Fibroblast of upper back skin (primary cell): ENCODE measurements around the gene HDGF.

Experiments used
- DNase-seq: peaks from one replicate; pipeline ENCODE4 v3.0.0-alpha.2; 2013

HDGF gene

DNA sequence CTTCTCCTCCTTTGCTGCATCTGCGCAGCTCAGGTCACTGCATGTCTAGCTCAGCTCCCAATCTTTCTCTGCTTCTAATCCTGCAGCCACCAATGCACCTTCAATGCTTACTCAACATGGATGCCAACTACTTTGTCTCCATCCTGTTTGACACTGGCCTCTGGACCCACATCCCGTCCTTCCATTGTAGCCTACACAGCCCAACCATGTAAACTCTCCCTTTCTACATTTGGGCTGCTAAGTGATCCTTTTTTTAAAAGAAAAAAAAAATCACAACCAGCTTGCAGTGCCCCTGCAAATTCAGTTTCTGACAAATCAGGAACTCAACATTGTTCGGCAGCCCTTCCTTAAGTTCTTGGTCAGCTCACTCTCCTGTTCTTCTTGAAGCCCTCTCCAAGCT lies 36.6 kb downstream of the HDGF start:
- no peak for DNase-seq

DNA sequence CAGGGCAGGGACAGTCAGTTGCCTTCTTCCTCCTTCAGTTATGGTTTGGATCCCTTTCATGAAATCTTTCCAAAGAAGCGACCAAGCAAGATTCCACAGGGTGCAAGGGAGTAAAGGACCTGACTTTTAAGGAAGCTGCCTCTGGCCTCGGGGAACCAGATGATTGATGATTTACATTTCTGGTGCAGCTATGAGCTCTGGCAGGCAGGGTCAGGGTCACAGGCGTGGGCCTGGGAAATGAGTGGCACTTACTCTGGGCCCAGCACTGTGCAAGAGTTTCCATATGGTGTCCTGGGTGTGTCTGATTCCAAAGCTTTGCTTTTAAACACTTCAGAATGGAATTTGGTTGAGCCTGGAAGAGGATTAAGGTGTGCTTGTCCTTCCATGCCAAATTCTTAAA lies 38.8 kb downstream of the HDGF start:
- DNase-seq: no peak

DNA sequence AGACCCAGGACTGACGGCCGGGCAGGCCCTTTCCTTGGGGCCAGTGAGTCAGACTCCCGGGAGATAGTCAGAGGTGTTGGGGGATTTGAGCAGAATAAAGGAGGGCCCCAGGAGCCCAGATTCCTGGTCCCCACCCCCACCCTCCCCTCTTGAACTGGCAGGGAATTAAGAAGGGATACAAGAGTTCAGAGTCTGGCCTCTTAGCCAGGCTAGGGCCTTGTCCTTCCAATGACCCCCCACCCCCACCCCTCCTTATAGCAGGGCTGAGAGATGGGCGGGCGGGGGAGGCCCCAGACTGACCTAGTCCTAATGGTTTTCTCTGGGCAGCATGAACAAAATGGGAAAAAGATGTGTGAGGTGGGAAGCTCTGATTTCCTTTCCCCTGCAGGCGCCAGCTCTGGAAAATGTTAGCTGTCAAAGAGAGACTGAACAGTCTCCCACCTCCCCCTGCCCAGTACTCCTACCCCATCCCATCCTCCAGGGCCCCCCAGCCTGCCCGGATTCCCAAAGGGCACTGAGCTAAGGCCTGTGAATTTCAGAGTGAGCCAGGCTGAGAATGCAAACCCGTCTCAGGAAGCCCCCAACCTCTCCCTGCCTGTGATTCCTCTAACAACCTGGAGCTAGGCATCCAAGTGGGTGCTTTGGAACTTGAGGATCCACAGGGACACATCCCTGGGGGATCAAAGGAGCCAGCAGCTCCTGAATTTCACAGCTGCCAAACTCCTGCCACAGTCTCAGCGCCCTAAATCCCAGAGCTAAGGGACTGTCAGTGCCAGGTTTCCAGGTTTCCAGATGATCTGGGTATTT lies 40.3 kb downstream of the HDGF start:
- peak; percentile 57 for DNase-seq

DNA sequence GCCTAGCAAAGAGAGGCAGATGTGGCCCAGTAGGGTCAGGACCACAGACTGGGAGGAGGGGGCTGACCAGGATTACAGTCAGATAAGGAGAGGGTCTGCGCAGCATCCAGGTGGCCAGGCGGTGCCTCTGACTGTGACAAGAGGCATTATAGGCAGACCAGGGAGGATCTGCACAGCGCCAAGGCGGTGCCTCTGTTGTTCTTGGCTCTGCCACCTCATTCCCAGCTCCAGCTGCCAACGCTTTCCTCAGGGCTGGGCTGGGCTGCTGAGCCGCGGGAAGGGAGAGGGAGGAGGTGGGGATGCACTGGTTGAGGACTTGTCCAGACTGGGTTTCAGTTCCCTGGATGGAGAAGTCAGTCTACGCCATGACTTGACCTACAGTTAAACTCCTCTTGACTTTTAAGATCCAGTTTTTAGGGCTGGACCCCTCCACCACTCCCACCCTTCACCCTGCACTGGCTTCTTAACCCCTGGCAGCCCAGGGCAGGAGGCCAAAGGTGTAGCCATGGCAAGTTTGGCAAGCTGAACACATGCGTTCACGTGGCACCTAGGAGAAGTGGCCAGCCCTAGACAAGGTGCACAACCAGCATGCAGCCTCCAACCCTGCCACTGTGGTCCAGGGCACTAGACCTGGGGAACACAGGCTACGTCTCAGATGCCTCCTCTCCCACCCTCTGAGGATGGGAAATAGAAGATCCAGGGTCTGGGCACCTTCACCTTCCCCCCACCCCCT lies 41.6 kb downstream of the HDGF start:
- peak; percentile 52 for DNase-seq

DNA sequence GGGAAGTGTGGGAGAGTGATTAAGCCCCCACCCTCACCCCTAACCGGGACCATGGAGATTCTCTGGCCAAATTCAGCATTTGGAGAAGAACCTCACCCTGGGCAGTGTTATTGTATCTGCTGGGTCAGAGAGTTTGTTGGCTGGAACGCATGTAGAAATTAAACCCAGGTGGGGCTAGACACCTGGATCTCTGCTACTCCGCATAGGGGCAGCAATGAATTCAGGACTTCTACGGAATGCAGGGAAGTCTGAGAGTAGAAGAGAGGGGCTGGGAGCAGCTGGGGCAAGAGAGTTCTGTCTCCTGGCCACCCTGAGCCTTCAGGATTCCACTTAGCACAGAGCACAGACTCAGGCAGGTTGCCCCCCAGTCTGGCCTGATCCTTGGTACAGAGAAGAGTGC lies 42.4 kb downstream of the HDGF start:
- DNase-seq: no peak

DNA sequence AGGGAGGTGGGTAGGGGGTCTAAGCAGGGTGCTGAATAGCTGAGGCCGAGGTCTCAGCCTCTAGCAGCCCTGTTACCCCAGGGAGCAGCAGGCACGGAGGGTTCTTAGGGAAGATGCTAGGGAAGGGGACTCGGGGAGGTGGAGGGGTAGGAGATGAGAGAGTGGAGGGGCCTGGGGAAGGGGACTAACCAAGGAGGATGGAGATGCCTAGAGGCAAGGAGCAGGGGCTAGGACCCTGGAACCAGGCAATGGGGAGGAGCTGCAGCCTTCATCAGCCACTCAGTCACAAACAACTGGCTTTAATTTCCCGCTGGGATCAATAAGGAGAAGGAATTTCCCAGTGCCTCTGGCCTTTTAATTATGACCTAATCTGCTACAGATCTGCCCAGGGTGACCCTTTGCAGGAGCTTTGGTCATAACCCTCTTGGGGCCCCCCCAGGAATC lies 43.2 kb downstream of the HDGF start:
- peak; percentile 54 for DNase-seq

DNA sequence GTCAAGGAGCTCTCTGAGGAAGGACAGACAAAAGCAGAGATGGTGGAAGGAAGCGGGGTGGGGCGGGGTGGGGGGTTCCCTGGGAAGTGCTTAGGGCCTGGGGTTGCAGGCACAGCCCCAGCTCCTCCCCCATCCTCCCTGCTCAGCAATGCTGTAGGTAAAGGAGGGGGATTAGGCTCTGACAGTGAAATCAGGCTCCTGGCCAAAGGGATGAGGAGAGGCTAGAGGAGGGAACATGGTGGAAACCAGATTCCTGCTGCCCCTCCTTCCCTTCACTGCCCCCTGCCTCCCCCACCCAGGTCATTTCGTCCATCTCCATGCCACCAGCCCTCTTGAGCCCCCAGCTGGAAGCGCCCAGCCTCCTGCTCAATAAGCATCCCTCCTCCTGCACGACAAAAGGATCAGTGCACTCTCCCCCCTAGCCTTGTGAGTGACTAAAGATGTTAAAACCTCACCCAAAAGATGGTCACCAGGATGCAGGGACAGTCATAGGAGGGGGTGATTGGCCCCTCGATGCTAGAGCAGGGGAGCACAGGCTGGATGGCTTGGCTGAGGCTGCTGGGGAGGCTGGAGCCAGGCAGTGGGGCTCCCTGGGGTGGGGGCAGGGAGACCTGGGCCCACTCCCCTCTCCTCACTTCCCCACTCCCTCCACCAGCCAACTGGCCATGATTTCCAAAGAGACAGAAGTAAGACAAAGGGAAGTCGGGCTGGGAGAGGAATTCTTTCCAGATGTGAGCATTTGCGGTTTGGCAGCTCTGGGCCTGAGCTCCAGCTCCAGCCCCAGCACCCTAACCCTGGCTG lies 43.9 kb downstream of the HDGF start:
- DNase-seq: peak; percentile 87

DNA sequence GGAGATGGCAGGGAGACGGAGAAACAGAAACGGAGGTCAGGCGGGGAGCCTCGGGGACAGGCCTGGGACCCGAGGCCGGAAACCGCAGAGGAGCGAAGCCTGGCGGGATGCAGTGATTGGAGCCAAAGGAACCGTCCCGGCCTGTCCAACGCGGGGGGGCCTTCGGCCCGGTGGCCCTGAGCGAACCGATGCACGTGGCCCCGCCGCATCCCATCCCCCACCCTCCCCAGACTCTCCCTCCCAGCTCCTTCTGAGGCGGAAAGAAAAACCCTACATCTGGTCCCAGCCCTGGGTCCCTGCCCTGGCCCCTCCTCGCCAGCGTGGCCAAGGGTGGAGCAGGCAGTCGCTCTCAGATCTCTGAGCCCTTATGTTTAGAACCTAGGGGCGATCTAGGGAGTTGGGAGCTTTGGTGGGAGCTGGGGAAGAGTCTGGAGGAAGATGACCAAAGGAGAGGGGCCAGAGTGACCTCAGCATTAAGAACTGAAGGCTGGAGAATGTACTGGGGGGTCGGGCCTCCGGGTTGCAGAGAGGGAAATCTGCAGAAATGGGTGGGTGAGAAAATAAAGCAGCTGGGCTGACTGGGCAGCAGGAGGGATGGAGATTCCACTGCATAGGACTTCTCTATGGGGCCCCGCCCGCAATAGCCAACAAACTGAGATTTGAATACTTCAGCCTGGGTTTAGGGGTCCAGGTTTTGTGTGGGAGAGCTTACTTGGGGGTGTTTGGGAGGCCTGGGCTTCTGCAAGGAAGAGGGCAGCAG lies 44.6 kb downstream of the HDGF start:
- DNase-seq: peak; percentile 87

DNA sequence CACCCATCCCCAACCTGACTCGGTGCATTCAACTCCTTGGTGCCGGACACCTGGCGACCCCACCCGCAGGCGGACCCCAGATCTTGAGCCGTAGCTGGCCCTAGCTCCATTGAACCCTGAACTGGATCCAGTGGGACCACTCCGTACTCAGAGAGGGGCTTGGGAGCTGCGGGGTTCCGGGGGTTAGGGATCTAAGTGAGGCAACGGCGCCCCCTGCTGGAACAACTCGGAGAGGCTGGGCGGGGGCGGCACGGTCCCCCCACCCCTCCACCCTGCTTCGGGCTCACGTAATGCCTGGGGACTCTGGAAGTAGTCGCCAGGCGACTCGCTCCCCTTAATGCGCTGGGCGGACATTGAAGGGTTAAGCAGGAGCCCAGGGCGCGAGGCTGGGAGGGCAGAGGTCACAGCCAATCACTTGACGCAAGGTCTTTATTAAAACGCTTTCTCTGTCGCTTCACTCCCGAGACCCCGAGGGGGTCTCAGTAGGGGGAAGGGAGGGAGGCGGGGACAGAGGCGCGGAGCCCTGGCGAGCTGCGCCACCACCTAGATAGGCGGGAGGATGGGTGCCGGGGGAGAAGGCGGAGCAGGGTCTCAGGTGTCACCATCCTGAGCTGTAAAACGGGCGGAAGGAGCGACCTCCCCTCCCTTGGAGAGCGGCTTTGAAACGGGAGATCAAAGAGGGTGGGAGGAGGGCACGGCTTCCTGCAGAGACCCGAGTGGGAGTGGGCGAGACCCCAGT lies 45.4 kb downstream of the HDGF start:
- peak; percentile 72 for DNase-seq

DNA sequence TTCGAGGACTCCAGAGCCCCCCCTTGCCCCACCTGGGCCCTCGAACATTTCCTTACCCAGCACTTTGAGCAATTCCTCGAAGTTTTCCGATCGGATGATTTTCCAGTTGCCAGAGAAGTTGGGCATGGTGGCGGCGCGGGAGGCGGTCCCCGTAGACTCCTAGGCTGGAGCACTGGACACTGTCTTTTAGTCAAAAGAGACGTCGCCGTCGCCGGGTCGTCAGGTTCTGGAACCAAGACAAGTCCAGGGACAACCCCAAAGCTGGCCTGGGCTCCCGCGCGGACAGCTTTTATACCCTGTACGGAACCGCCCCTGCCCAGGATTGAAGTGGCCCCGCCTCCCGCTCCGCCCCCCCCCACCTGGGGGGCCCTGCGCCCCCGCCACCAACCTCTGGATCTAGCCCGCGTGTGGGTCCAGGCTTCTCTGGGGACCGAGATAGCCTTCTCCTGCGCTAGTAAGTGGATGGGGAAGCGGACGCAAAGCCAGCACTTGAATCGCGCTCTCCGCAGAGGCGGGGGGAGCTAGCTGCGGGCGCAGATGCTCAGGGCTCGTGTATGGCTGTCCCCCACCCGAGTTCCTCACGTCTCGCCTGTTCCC lies 46.1 kb downstream of the HDGF start, which contains the start of gene CRABP2:
Gene CRABP2, minus strand, starts transcription at position 263 of the 597 bp plus-strand sequence. Its CDS starts 137 bp downstream, at position 126.
- peak; percentile 62 for DNase-seq

DNA sequence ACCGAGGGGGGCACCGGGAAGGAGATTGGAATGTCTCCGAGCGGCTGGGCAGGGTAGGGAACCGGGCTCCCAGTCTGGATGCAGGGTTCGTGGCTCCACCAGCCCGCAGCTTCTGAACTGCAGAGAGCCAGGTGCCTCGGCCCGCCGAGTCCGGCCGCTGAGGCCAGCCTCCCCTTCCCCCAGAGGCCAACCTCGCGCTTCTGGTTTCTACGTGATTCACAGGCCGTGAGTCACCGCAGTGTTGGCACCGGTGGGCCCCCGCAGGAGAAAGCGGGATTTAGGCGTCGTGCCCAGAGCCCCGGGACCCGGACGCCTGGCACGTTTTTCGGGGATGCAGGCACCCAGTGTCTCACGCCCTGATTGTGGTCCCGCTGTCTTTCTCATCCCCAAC lies 46.5 kb downstream of the HDGF start:
- peak; percentile 73 for DNase-seq

DNA sequence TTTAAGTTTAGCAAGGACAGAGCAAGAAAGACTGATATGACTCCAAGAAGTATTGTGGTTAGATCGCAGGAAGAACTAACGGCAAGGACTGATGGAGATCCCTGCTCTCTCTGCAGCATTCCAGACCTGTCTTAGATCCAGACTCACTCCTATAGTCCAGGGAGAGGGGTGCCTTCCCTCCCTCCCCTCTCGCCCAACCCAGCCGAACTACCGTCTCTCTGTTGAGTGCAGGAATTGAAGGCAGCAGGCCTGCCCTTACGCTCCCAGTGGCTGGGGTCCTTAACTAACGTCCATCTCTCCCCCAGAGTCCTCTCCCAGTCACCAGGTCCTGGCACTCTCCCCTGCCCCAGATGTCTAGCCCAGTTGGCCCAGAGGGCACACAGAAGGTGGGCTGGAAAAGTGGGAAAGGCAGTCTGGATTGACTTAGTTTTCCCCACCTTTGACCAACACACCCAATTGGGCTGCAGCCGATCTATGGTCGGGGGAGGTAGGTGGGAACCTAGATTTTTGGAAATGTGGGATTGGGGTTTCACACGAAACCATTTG lies 47.2 kb downstream of the HDGF start:
- no peak for DNase-seq

DNA sequence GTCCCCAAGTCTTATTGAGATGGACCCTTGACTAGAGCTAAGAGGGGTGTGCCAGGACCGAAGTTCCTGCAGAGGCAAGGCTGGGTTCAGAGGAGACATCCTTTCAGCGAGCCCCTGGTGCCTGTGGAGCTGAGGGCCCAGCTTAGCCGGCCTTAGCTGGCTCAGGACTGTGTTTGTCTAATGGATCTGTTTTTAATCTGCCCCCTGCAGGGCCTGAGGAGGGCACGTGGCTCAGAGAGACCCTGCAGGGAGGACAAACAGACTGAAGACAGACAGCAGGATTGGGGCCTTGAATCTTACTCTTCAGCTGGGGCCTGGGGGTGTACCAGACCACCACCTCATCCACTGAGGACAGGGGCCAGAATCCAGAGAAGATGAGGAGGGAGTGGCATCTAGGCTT lies 47.7 kb downstream of the HDGF start:
- peak; percentile 46 for DNase-seq

DNA sequence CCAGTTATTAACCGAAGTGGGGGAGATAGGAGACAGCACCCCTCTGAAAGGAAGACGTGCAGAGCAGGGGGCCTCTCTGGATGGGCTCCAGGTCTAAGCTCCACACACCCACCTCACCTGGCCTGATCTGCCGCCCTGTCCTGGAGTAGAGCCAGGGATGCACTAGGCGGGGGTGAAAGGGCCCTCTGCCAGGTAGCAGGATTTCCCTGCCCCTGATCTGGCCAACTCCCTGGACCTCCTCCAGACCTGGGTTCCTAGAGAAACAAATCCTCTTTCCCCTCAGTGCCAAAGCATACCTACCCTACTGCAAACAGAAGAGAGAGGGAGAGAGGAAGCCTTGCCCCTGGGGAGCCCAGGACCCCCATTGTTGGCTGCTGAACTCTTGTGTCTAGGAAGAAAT lies 48.1 kb downstream of the HDGF start:
- no peak for DNase-seq

DNA sequence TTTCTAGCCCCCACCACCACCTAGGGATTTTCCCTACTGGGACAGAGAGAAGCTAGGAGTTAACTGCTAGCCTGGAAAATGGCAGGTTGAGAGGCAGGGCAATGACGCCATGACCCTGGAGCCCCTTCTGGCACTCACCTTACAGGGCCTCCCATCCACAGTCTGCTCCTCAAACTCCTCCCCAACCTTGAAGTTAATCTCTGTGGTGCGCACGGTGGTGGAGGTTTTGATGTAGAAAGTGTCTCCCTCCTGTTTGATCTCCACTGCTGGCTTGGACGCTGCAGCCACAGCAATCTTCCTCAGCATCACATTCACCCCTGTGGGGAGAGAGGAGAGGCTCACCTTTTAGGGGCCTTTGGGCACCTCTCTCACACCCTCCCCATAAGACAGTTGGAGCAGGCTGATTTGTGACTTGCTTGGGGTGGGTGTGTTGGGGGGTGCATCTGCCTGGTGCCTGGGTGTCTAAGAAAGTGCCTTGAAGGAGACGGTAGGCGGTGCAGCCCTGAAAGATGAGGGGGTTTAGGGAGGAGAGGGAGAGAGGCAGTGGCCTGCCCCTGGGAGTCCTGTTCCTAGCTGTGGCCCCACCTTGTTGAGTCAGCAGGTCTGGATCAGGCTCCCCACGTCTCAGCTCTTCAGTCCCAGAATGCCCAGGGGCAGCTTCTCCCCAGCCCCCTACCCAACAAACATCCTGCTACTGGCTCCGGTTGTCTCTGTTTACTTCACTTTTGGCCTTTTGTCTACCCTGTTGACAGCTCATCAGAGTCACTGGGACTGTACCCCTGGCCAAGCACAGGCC lies 50.5 kb downstream of the HDGF start:
- no peak for DNase-seq

DNA sequence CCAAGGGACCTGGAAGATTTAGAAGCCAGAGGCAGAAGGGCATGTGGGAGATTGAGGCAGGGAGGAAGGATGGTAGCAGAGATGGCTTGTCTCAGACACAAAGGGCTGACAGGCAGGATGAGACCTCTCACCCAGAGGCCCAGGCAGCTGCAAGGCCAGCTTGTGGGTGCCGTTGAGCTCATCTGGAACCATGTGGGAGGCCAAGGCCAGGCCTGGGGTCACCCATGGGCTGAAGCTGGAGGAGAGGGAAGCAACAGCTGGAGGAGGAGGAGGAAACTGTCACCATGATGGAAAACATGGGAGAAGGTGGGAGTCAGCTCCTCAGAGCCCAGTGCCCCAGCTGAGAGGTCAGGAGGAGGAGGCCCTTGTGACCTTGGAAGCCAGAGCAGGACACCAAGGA lies 52.5 kb downstream of the HDGF start:
- DNase-seq: no peak

DNA sequence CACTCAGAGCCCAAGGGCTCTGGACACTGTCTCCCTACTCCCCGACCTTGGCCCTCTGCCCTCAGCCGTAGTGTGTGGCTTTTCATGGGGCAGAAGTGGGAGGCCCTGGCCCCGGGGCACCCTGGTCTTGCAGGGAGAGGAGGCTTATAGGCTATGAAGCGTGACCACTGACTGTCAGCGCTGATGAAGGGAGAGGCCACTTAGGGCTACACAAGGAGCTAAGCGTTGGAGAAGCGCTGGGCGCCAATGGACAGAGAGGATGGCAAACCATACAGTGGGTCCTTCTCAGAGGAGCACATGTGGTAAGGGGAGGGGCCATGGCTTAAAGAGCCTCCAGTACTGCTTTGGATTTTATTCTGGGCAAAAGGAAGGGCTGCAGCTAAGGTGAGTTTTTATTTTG lies 54.0 kb downstream of the HDGF start:
- no peak for DNase-seq

DNA sequence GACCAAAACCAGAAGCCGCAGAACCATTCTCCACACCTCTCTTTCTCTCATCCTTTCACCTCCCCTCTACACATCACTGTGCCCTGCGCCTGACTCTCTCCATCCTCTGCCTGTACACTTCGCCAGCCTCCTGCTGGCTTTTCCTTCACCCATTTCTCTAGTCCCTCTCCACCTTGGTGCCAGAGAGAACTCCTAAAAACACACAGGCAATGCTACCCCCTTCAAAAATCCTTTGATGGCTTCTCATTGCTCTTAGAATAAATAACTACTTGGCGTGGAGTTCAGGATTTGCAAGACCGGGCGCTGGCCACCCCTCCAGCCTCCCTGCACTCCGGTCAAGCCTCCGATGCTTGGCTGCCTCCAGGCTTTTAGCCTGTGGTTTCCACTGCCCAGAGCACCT lies 54.7 kb downstream of the HDGF start:
- DNase-seq: no peak

DNA sequence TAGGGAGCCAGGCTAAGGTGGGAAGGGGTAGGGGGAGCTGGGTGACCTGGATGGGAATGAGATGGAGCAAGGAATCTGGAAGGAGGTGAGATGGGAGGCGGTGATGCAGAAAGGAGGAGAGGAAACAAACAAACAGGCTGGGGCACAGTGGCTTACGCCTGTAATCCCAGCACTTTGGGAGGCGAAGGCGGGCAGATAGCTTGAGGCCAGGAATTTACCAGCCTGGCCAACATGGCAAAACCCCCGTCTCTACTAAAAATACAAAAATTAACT lies 56.8 kb downstream of the HDGF start:
- DNase-seq: no peak

DNA sequence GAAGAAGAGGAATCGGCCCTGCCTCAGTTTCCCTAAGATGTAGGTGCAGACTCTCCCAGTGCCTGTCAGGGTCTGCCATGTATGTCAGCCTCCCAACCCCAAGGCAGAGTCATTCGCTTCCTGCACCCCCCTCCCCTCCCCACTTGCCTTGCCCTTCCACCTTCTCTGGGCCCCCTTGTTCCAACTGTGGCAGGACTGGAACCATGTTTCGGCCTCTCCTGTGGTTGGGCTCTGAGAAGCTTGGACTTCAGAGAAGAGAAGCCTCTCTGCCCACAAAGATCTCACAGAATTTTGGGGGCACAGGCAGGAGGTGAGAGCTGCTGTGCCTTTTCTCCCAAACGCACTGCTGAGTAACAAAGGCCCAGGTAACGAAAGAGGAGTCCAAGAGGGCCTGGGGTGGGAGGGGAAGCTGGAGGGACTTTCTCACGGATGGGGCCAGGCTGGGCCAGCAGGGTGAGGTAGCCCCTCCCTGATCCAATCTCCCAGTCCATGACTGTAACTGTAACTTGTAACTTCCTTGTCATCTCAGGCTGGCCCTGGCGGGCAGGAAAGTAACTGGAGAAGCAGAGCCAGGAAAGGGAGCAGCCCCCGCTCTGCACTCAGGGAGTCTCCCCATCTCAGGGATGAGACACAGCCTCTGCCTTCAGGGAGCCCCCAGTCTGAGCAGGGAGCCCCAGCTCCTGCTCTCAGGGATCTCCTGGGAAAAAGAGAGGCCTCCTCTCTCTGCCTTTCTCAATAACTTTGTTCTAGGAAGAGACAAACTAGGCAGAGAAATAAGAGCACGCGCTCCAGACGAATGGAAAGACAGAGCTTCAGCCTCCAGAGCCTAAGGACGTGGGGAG lies 57.4 kb downstream of the HDGF start:
- no peak for DNase-seq
